DMS53 (cell line): ENCODE measurements around the gene NLN.

Experiments
- DNase-seq: peaks from one replicate; lab custom pipeline; 2025; lab: John Stamatoyannopoulos, UW

Gene NLN

DNA sequence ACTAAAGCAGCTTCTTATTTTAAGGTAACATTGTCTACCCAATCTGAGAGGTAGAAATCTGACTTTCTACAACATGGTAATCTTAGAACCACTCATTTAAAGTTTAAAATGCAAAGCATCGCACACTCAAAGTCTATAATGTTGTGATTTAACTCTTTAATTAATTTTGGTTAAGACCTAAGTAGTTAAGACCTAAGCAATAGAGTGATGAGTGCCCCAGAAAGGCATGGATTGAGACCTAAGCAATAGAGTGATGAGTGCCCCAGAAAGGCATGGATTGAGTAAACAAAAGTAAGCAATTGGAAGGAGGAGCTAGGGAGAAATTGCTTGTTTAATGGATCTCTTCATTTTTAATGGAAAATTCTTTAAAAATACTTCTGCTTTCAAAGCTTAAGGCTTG is 86.8 kb downstream of the NLN start:
- DNase-seq, result peak; percentile 4

DNA sequence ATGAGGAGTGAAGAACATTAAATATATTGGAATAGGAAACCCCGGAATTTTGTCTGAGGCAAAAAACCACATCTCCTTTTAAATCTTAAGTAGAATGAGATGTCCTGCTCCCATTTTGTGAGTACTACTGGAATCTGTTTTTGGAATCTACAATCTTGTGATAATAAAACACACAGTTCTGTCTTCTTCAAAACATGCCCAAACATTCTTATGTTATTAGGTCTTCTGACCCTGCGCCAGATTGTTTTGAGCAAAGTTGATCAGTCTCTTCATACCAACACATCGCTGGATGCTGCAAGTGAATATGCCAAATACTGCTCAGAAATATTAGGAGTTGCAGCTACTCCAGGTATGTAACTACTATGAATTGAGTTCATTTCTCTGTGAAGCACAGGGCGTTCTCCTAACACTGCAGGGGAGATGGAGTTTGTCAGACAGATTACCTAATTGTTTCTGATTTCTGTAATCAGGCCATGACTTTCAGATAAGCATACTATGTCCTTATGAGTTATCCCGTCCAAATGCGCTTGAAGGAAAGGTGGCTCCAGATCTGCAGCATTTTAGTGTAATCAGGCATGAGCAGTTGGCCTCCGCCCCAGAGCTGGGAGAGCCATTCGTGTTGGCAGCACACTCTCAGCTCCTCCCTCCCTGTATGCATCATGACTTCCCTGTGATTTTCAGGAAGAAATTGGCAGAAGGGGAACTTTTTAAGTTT is 88.0 kb downstream of the NLN start:
- DNase-seq, result no peak

- DNase-seq, result no peak
Measured at GRCh38 chr5:65811004-65811403, 89.0 kb downstream of the NLN start.

- DNase-seq, result no peak
Measured at GRCh38 chr5:65811885-65812284, 89.9 kb downstream of the NLN start.

DNA sequence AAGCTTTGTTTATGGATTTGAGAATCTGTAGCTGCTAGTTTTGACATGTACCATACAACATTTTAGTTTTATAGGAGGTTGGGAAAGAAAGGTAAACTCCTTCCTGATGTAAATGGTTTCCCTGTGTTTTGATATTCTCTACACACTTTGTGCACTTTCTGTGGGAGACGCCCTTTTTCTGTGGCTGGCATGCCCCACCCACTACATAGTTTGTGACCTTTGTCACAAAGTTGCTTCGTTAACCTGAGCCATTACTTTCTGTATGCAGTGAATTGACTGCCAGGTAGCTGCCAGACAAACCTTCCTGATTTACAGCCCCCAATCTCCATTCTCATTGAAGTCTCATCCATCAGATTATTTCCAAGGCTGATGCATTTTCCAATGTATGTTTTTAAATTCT is 90.6 kb downstream of the NLN start:
- DNase-seq, result no peak

DNA sequence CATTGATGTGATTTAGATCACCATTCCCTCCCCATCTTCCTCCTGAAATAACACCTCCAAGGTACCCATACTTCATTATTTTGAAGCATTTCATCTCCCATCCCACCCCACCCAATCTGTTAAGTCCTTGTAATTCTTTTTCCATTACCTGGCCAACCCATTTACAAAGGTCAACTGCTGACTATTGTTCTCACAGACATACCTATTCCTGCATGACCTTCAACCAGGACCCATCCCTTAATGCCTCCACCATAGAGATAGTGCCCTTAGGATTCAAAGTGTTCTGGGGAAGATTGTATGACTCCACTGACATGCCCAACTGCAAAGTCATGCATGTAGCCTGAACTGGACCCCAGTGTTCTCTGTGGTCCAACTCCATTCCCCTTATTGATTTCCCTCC is 91.2 kb downstream of the NLN start:
- DNase-seq, result no peak

DNA sequence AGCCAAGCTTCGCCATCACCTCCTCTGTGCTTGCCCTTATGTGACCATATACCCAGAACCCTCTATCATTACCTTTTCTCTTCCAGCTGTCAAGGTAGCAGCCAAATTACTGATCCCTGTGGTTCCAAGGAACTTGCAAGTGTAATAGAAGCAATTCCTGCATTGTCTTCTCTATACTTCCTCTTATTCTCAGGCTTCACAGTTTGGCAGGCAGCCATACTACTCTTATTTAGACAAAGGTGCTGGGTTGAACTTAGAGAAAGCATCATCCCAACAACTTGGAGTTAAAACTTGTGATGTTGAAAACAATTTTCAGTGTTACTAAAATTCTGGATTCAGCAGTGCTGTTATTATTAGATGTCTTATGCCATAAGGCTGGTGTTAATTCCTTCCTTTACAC is 93.2 kb downstream of the NLN start:
- DNase-seq, result no peak

DNA sequence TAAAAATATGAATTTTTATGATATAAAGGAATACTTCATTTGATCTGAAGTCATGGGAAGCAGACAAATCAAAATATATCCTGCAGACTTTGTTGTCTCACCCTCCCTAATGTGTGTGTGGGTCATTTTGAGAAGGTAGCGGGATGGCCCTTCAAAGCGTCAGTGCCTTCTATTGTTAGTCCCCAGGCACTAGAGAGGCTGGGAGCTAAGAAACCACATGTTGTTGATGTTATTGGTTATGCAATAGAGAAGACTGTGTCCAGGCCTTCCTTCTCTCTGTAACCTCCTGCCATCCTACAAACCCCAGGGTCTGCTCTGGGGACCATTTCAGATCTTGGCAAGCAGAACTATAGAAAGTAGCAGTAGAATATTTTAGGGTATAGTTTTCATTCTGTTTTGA is 94.7 kb downstream of the NLN start:
- no peak for DNase-seq

GRCh38 chr5:65817931-65818330 is 95.9 kb downstream of the NLN start:
- DNase-seq, result no peak

- no peak for DNase-seq
Measured at GRCh38 chr5:65818592-65818991, 96.6 kb downstream of the NLN start.

DNA sequence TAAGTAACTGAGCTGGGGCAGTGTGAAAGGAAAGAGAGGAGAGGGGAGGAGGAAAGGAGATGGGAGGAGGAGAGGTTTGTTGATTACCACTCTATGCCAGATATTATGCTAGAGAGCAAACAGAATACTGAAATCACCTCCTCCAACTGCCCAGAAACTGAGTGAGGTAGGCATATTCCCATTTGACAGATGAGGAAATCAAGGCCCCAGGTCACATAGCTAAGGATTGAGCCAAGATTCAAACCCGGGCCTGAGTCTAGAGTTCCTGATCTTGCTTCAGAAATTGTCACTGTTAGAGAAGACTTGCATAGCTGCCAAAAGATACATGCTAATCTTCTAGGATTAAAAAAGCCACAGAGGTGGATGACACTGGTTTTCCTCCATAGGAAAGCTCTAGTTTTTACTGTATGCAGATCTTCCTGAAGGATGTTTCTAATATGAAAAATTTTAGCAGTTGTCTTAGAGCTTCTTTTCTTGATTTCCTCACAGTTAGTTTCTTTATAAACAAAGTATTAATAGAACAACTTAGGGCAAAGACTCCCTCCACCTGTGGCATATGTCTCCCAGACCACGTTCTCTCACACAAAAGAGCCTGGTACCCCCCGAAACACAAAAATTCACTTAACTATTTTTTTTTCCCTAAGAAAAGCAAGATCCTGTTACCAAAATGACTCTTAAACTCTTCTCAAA is 97.4 kb downstream of the NLN start:
- no peak for DNase-seq

DNA sequence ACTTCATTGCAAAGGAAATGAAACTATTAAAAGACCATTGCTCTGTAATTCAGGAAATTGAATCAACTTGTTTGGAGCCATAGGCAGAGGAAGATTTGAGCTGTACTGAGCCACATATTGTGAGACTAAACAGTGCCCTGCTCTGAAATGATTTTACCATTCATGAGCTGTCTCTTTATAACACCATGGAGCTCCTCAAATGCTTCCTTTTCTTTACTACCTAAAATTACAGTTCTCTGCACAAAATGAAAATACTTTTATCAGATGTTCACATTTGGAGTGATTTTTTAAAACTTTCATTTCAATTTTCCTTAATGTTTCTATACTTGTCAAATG is 97.9 kb downstream of the NLN start:
- DNase-seq, result no peak

GRCh38 chr5:65820373-65820772 is 98.4 kb downstream of the NLN start:
- no peak for DNase-seq

- no peak for DNase-seq
Measured at GRCh38 chr5:65821966-65822365, 100.0 kb downstream of the NLN start.

GRCh38 chr5:65822710-65823109 is 100.7 kb downstream of the NLN start:
- DNase-seq, result no peak

DNA sequence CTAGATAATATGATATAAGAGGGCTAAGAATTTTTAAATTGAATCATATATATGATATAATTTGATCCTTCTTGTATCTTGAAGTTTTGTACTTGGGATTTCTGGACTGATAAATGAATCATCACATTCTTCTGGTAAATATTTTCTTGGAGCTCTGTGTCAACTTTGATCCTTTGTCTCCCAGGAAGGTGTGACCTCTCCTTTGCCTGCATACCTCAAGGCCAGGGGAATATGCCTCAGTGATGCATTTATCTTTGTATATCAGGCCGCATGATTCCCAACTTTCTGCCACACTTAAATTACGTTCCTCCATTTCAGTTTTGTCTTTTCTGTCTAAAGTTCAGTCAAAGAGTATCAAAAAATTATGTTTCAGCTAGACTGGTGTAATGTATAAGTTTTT is 101.2 kb downstream of the NLN start:
- no peak for DNase-seq

- DNase-seq, result no peak
Measured at GRCh38 chr5:65823845-65824445, 101.9 kb downstream of the NLN start.

DNA sequence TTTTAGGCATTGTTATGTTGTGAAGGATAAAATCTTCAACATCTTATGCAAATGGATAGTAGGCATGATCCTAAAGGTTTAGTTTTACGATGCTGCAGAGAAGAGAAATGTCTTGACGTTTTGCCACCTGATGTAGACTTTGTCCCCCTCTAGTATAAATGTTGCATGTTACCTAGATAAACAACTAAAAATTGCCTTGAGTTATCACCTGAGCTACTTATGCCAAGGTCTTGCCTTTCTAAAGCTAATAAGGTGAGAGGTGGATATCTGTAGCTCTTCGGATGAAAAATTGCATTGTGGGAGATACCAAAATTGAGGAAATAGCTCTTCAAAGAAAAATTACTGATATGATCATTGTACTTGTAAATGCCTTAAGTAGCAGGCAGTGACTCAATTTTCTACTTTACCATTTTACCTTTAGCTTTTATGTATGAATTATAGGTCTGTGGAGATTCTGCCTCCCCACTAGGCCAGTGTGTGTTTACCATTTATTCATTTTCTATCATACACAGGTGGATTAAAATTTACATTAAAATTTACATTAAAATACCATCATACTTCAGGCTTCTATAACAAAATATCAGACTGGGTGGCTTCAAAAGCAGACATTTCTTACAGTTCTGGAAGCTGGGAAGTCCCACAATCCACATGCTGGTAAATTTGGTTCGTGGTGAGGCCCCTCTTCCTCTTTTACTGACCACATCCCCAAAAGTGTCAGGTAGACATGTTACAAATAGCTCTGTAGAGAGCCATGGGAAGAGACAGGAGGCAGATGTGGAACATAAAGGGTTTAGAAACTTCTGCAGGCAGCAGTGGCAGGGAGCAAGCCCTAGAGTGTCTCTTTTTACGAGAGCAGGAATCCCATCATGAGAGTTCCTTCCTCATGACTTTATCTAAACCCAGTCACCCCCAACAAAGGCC is 103.7 kb downstream of the NLN start:
- DNase-seq, result no peak

- DNase-seq, result no peak
Measured at GRCh38 chr5:65828022-65828896, 106.3 kb downstream of the NLN start.

- DNase-seq, result no peak
Measured at GRCh38 chr5:65830856-65831255, 108.9 kb downstream of the NLN start.

GRCh38 chr5:65831276-65831675 is 109.3 kb downstream of the NLN start:
- no peak for DNase-seq

GRCh38 chr5:65832152-65832551 is 110.1 kb downstream of the NLN start:
- DNase-seq, result no peak
